ENCODE measurements around the gene RPRD2.

RPRD2 gene

GRCh38 chr1:150332651-150333290, 31.2 kb upstream of the RPRD2 start:
- Histone ChIP-seq H3K23ac (ENCODE audit: low read length) (no peak overlapping the region), H3K18ac (ENCODE audit: low read length) (no peak overlapping the region), H2AK5ac (ENCODE audit: low read length) (no peak overlapping the region), H3K4me1 (ENCODE audit: control insufficient read depth, low read depth, low read length) (no peaks in the 10 kb centered on the region), H3K4ac (ENCODE audit: low read depth, low read length) (no peak overlapping the region), H3K36me3 (ENCODE audit: control insufficient read depth, insufficient read depth, low read length) (peaks cover 12% of the 10 kb centered on the region), H3K9ac (ENCODE audit: low read length) (no peak overlapping the region), H3K79me2 (ENCODE audit: control insufficient read depth, insufficient read depth, low read length) (no peaks in the 10 kb centered on the region), H2BK5ac (ENCODE audit: low read length) (no peak overlapping the region), H2BK120ac (ENCODE audit: low read depth, low read length) (no peak overlapping the region), H4K5ac (ENCODE audit: low read length) (no peak overlapping the region), H3K27ac (ENCODE audit: low read depth, low read length) (no peak overlapping the region), H3K4me2 (ENCODE audit: low read length) (no peak overlapping the region), H3K27me3 (ENCODE audit: insufficient read depth, low read length, poor library complexity) (no peaks in the 10 kb centered on the region), H3K79me1 (ENCODE audit: low read length) (no peaks in the 10 kb centered on the region), H4K8ac (ENCODE audit: low read depth, low read length) (no peak overlapping the region), H3K56ac (ENCODE audit: low read length) (no peak overlapping the region), H3K4me3 (ENCODE audit: low read length) (no peak overlapping the region), H2BK15ac (replicated peaks; ENCODE audit: low read depth) (no peak overlapping the region)
- DNase-seq: no peak
- WGBS (ENCODE audit: extremely low coverage, insufficient coverage, low lambda C conversion rate): no CpG with 5 or more reads among the region's 7 CpGs

- H3K56ac ChIP-seq (ENCODE audit: low read length): no peak overlapping the region
- H3K4me1 ChIP-seq (ENCODE audit: control insufficient read depth, low read depth, low read length): no peaks in the 10 kb centered on the region
- no peak overlapping the region for H2BK120ac ChIP-seq (ENCODE audit: low read depth, low read length)
- H3K79me2 ChIP-seq (ENCODE audit: control insufficient read depth, insufficient read depth, low read length): no peaks in the 10 kb centered on the region
- H3K27me3 ChIP-seq (ENCODE audit: insufficient read depth, low read length, poor library complexity): no peaks in the 10 kb centered on the region
- no peak overlapping the region for H3K4ac ChIP-seq (ENCODE audit: low read depth, low read length)
- no peak overlapping the region for H3K4me2 ChIP-seq (ENCODE audit: low read length)
- H2BK15ac ChIP-seq (replicated peaks; ENCODE audit: low read depth): no peak overlapping the region
- no peak overlapping the region for H3K27ac ChIP-seq (ENCODE audit: low read depth, low read length)
- H4K8ac ChIP-seq (ENCODE audit: low read depth, low read length): no peak overlapping the region
- H3K36me3 ChIP-seq (ENCODE audit: control insufficient read depth, insufficient read depth, low read length): peaks cover 10% of the 10 kb centered on the region
- WGBS (ENCODE audit: extremely low coverage, insufficient coverage, low lambda C conversion rate): no CpG with 5 or more reads among the region's 4 CpGs
- no peak overlapping the region for H4K5ac ChIP-seq (ENCODE audit: low read length)
- no peaks in the 10 kb centered on the region for H3K79me1 ChIP-seq (ENCODE audit: low read length)
- H2BK5ac ChIP-seq (ENCODE audit: low read length): no peak overlapping the region
- H3K23ac ChIP-seq (ENCODE audit: low read length): no peak overlapping the region
- no peak overlapping the region for H3K18ac ChIP-seq (ENCODE audit: low read length)
- H3K9ac ChIP-seq (ENCODE audit: low read length): no peak overlapping the region
- H3K4me3 ChIP-seq (ENCODE audit: low read length): no peak overlapping the region
- no peak overlapping the region for H2AK5ac ChIP-seq (ENCODE audit: low read length)
- DNase-seq: no peak
Measured at GRCh38 chr1:150346316-150346715, 17.6 kb upstream of the RPRD2 start.

GRCh38 chr1:150352866-150353265, 11.1 kb upstream of the RPRD2 start:
- H3K27me3 ChIP-seq (ENCODE audit: insufficient read depth, low read length, poor library complexity): no peaks in the 10 kb centered on the region
- H3K4me2 ChIP-seq (ENCODE audit: low read length): no peak overlapping the region
- no peak overlapping the region for H4K8ac ChIP-seq (ENCODE audit: low read depth, low read length)
- no peak overlapping the region for H2BK5ac ChIP-seq (ENCODE audit: low read length)
- H2BK120ac ChIP-seq (ENCODE audit: low read depth, low read length): no peak overlapping the region
- H3K4ac ChIP-seq (ENCODE audit: low read depth, low read length): no peak overlapping the region
- no peak for DNase-seq
- H3K18ac ChIP-seq (ENCODE audit: low read length): no peak overlapping the region
- H3K56ac ChIP-seq (ENCODE audit: low read length): no peak overlapping the region
- no peak overlapping the region for H3K27ac ChIP-seq (ENCODE audit: low read depth, low read length)
- H3K9ac ChIP-seq (ENCODE audit: low read length): no peak overlapping the region
- no peak overlapping the region for H2AK5ac ChIP-seq (ENCODE audit: low read length)
- H4K5ac ChIP-seq (ENCODE audit: low read length): no peak overlapping the region
- H2BK15ac ChIP-seq (replicated peaks; ENCODE audit: low read depth): no peak overlapping the region
- H3K4me1 ChIP-seq (ENCODE audit: control insufficient read depth, low read depth, low read length): no peaks in the 10 kb centered on the region
- H3K79me2 ChIP-seq (ENCODE audit: control insufficient read depth, insufficient read depth, low read length): no peaks in the 10 kb centered on the region
- H3K36me3 ChIP-seq (ENCODE audit: control insufficient read depth, insufficient read depth, low read length): peaks cover 5% of the 10 kb centered on the region
- H3K23ac ChIP-seq (ENCODE audit: low read length): no peak overlapping the region
- H3K79me1 ChIP-seq (ENCODE audit: low read length): no peaks in the 10 kb centered on the region
- no CpG with 5 or more reads among the region's 4 CpGs for WGBS (ENCODE audit: extremely low coverage, insufficient coverage, low lambda C conversion rate)
- H3K4me3 ChIP-seq (ENCODE audit: low read length): no peak overlapping the region

- H2BK120ac ChIP-seq (ENCODE audit: low read depth, low read length): no peak overlapping the region
- DNase-seq: peak; percentile 6
- peak overlapping the region; percentile 21 for H2BK5ac ChIP-seq (ENCODE audit: low read length)
- no peak overlapping the region for H4K8ac ChIP-seq (ENCODE audit: low read depth, low read length)
- peak overlapping the region; percentile 91 for H3K9ac ChIP-seq (ENCODE audit: low read length)
- H3K36me3 ChIP-seq (ENCODE audit: control insufficient read depth, insufficient read depth, low read length): no peaks in the 10 kb centered on the region
- no peak overlapping the region for H3K4ac ChIP-seq (ENCODE audit: low read depth, low read length)
- peaks cover 30% of the 10 kb centered on the region for H3K79me2 ChIP-seq (ENCODE audit: control insufficient read depth, insufficient read depth, low read length)
- H3K27me3 ChIP-seq (ENCODE audit: insufficient read depth, low read length, poor library complexity): no peaks in the 10 kb centered on the region
- no peak overlapping the region for H3K27ac ChIP-seq (ENCODE audit: low read depth, low read length)
- no peaks in the 10 kb centered on the region for H3K79me1 ChIP-seq (ENCODE audit: low read length)
- WGBS (ENCODE audit: extremely low coverage, insufficient coverage, low lambda C conversion rate): no CpG with 5 or more reads among the region's 22 CpGs
- no peak overlapping the region for H2BK15ac ChIP-seq (replicated peaks; ENCODE audit: low read depth)
- H3K4me2 ChIP-seq (ENCODE audit: low read length): no peak overlapping the region
- peaks cover 2% of the 10 kb centered on the region for H3K4me1 ChIP-seq (ENCODE audit: control insufficient read depth, low read depth, low read length)
- H2AK5ac ChIP-seq (ENCODE audit: low read length): peak overlapping the region; percentile 92
- peak overlapping the region; percentile 68 for H4K5ac ChIP-seq (ENCODE audit: low read length)
- H3K4me3 ChIP-seq (ENCODE audit: low read length): no peak overlapping the region
- peak overlapping the region; percentile 65 for H3K56ac ChIP-seq (ENCODE audit: low read length)
- peak overlapping the region; percentile 1 for H3K23ac ChIP-seq (ENCODE audit: low read length)
- no peak overlapping the region for H3K18ac ChIP-seq (ENCODE audit: low read length)
Measured at GRCh38 chr1:150362721-150363425, 1.1 kb upstream of the RPRD2 start.

- no peaks in the 10 kb centered on the region for H3K36me3 ChIP-seq (ENCODE audit: control insufficient read depth, insufficient read depth, low read length)
- peak overlapping the region; percentile 56 for H2BK120ac ChIP-seq (ENCODE audit: low read depth, low read length)
- H2BK5ac ChIP-seq (ENCODE audit: low read length): peak overlapping the region; percentile 93
- peak overlapping the region; percentile 98 for H3K9ac ChIP-seq (ENCODE audit: low read length)
- no CpG with 5 or more reads among the region's 50 CpGs for WGBS (ENCODE audit: extremely low coverage, insufficient coverage, low lambda C conversion rate)
- no peaks in the 10 kb centered on the region for H3K79me1 ChIP-seq (ENCODE audit: low read length)
- no peaks in the 10 kb centered on the region for H3K27me3 ChIP-seq (ENCODE audit: insufficient read depth, low read length, poor library complexity)
- H3K4me1 ChIP-seq (ENCODE audit: control insufficient read depth, low read depth, low read length): peaks cover 2% of the 10 kb centered on the region
- H3K27ac ChIP-seq (ENCODE audit: low read depth, low read length): peak overlapping the region; percentile 99
- H3K4me2 ChIP-seq (ENCODE audit: low read length): peak overlapping the region; percentile 92
- peak overlapping the region; percentile 65 for H2AK5ac ChIP-seq (ENCODE audit: low read length)
- peak; percentile 90 for DNase-seq
- peak overlapping the region; percentile 97 for H3K18ac ChIP-seq (ENCODE audit: low read length)
- peak overlapping the region; percentile 98 for H3K56ac ChIP-seq (ENCODE audit: low read length)
- H4K5ac ChIP-seq (ENCODE audit: low read length): peak overlapping the region; percentile 87
- H4K8ac ChIP-seq (ENCODE audit: low read depth, low read length): peak overlapping the region; percentile 89
- peaks cover 40% of the 10 kb centered on the region for H3K79me2 ChIP-seq (ENCODE audit: control insufficient read depth, insufficient read depth, low read length)
- H3K4ac ChIP-seq (ENCODE audit: low read depth, low read length): peak overlapping the region; percentile 89
- no peak overlapping the region for H2BK15ac ChIP-seq (replicated peaks; ENCODE audit: low read depth)
- peak overlapping the region; percentile 91 for H3K4me3 ChIP-seq (ENCODE audit: low read length)
- peak overlapping the region; percentile 89 for H3K23ac ChIP-seq (ENCODE audit: low read length)
Measured at GRCh38 chr1:150364231-150365003, 470 bp downstream of the RPRD2 start.
